ENCODE results near the gene DCC. TPM values are rescaled to one million over a fixed set of nuclear protein-coding genes. Genes with fewer than 3 reads are reported as not detected.

Gene DCC
- polyA plus RNA-seq, 1 of the 3 experiments (the other 2 are of a cell fraction) = 0.20 TPM

DNA sequence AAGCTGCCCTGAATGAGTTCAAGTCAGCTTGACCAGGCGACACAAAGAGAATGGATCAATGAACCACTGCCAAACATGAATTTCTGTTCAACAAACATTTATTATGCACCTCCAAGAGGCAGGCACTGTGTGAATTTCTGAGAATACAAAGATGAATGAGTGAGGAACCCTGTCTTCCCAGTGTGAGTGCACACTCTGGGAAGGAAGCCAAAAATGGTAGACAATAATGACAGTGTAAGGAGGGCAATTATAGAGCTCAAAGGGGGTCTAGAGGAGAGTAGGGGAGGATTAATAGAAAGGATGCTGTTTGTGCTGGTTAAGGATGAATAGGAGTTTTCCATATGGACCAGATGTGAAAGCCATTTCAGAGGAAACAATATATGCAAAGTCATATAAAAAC lies 213.4 kb downstream of the DCC start:
- DNase-seq = no peak
- WGBS (ENCODE audit: low lambda C conversion rate) = 45% methylated on average over 1 of the region's 1 CpG
- POLR2A ChIA-PET = no interaction called here
- no peaks in the 10 kb centered on the region; a peak in 1 of 4 replicates for H3K4me1 ChIP-seq (ENCODE audit: control insufficient read depth in 1 of 2, insufficient read depth in 2 of 2, low read depth in 1 of 2, low read length in 1 of 2)
- H3K27me3 ChIP-seq (ENCODE audit: insufficient read depth) = no peaks in the 10 kb centered on the region
- H3K36me3 ChIP-seq (replicated peaks in 1 of 2; ENCODE audit: control insufficient read depth in 1 of 2, insufficient read depth in 2 of 2, low read length in 1 of 2) = no peaks in the 10 kb centered on the region
- no peaks in the 10 kb centered on the region for H3F3A ChIP-seq (replicated peaks; ENCODE audit: insufficient read depth)
- H3K4me3 ChIP-seq (ENCODE audit: low read depth in 2 of 2, low read length in 1 of 2) = no peak overlapping the region
- no peak overlapping the region for H3K27ac ChIP-seq (ENCODE audit: low read depth in 2 of 2, low read length in 1 of 2)
- no peak for TF ChIP-seq YY1 (IDR thresholded peaks at IDR 0.05; ENCODE audit: low read depth)
- no peak for TF ChIP-seq NFIC (IDR thresholded peaks at IDR 0.05; ENCODE audit: borderline replicate concordance)
- TF ChIP-seq, protein P1, sequence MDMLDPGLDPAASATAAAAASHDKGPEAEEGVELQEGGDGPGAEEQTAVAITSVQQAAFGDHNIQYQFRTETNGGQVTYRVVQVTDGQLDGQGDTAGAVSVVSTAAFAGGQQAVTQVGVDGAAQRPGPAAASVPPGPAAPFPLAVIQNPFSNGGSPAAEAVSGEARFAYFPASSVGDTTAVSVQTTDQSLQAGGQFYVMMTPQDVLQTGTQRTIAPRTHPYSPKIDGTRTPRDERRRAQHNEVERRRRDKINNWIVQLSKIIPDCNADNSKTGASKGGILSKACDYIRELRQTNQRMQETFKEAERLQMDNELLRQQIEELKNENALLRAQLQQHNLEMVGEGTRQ (IDR thresholded peaks at IDR 0.05; ENCODE audit: borderline replicate concordance, low read depth, low read length) = no peak
- no peak for TF ChIP-seq MXI1 (IDR thresholded peaks at IDR 0.05; ENCODE audit: low read depth, low read length)
- TF ChIP-seq, protein P2, sequence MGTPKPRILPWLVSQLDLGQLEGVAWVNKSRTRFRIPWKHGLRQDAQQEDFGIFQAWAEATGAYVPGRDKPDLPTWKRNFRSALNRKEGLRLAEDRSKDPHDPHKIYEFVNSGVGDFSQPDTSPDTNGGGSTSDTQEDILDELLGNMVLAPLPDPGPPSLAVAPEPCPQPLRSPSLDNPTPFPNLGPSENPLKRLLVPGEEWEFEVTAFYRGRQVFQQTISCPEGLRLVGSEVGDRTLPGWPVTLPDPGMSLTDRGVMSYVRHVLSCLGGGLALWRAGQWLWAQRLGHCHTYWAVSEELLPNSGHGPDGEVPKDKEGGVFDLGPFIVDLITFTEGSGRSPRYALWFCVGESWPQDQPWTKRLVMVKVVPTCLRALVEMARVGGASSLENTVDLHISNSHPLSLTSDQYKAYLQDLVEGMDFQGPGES (IDR thresholded peaks at IDR 0.05; ENCODE audit: low read depth, low read length) = no peak
- no peak for TF ChIP-seq MEF2A (IDR thresholded peaks at IDR 0.05; ENCODE audit: borderline replicate concordance, low read depth)
- no peak for TF ChIP-seq POLR2AphosphoS5 (IDR thresholded peaks at IDR 0.05; ENCODE audit: low read depth, low read length)
- TF ChIP-seq USF1 (IDR thresholded peaks at IDR 0.05; ENCODE audit: borderline replicate concordance, low read depth) = no peak
- no peak for TF ChIP-seq ZBTB33 (IDR thresholded peaks at IDR 0.05; ENCODE audit: borderline replicate concordance, low read depth)
- TF ChIP-seq GABPA (IDR thresholded peaks at IDR 0.05; ENCODE audit: low read depth) = no peak
- TF ChIP-seq, protein P3, sequence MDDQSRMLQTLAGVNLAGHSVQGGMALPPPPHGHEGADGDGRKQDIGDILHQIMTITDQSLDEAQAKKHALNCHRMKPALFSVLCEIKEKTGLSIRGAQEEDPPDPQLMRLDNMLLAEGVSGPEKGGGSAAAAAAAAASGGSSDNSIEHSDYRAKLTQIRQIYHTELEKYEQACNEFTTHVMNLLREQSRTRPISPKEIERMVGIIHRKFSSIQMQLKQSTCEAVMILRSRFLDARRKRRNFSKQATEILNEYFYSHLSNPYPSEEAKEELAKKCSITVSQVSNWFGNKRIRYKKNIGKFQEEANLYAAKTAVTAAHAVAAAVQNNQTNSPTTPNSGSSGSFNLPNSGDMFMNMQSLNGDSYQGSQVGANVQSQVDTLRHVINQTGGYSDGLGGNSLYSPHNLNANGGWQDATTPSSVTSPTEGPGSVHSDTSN (IDR thresholded peaks at IDR 0.05) = no peak
- TF ChIP-seq EZH2phosphoT487 (IDR thresholded peaks at IDR 0.05; ENCODE audit: borderline replicate concordance, low read depth) = no peak
- no peak for TF ChIP-seq FOSL2 (IDR thresholded peaks at IDR 0.05; ENCODE audit: borderline replicate concordance, low read depth)
- no peak overlapping the region for H3K4me2 ChIP-seq
- H2AFZ ChIP-seq (ENCODE audit: low read depth) = no peak overlapping the region
- H3K9me2 ChIP-seq = no peaks in the 10 kb centered on the region
- no peak overlapping the region for H3K9ac ChIP-seq
- no peaks in the 10 kb centered on the region for H3K9me3 ChIP-seq
- CTCF ChIA-PET = no interaction called here
- H4K20me1 ChIP-seq (ENCODE audit: insufficient read depth) = no peaks in the 10 kb centered on the region
- H3K79me2 ChIP-seq (ENCODE audit: insufficient read depth) = no peaks in the 10 kb centered on the region
